DND-41 (cell line): ENCODE measurements around the gene GAS2.

Experiments used
- ATAC-seq: fragments of 200-7000 bp; cut with Tn5 transposase; 3 replicates; pipeline ENCODE4 v1.9.1; 2021; ENCODE audit warnings: low read depth; ENCODE audit not compliant: insufficient read depth
- DNase-seq: peaks from one replicate; pipeline ENCODE4 v3.0.0-alpha.2; 2020
- H2AFZ ChIP-seq: 2 replicates; pipeline ENCODE4 v1.6.0; 2012; ENCODE audit warnings: low read depth, low read length
- H3K27ac ChIP-seq: 2 replicates; pipeline ENCODE4 v1.5.1; 2012; ENCODE audit warnings: low read length, inconsistent platforms
- H3K27me3 ChIP-seq: fragments of 200-600 bp; sonication (generic); 2 replicates; pipeline ENCODE4 v1.6.0; 2012; ENCODE audit warnings: low read length, mild to moderate bottlenecking, inconsistent platforms; ENCODE audit not compliant: insufficient read depth, poor library complexity
- H3K36me3 ChIP-seq: 2 replicates; pipeline ENCODE4 v1.5.1; 2012; ENCODE audit warnings: low read length, inconsistent platforms; ENCODE audit not compliant: insufficient read depth
- H3K4me1 ChIP-seq: 2 replicates; pipeline ENCODE4 v1.5.1; 2012; ENCODE audit warnings: mild to moderate bottlenecking, low read length; ENCODE audit not compliant: insufficient read depth
- H3K4me2 ChIP-seq: 2 replicates; pipeline ENCODE4 v1.6.0; 2012; ENCODE audit warnings: mild to moderate bottlenecking, moderate library complexity, low read length, inconsistent platforms; ENCODE audit not compliant: insufficient read depth
- H3K4me3 ChIP-seq, 2 experiments: fragments of 200-600 bp in 1 of 2; shearing (Covaris generic) in 1 of 2; 2 replicates each; pipeline ENCODE4 v1.5.1; 2012 to 2016; ENCODE audit warnings: inconsistent platforms in 2 of 2, low read length in 2 of 2, mild to moderate bottlenecking in 2 of 2, low read depth in 1 of 2, moderate library complexity in 1 of 2
- H3K79me2 ChIP-seq: 2 replicates; pipeline ENCODE4 v1.6.0; 2012; ENCODE audit warnings: low read length, inconsistent platforms; ENCODE audit not compliant: insufficient read depth
- H3K9ac ChIP-seq: 2 replicates; pipeline ENCODE4 v1.6.0; 2012; ENCODE audit warnings: low read depth, mild to moderate bottlenecking, inconsistent platforms, low read length, moderate library complexity
- H3K9me3 ChIP-seq: 2 replicates; pipeline ENCODE4 v1.5.1; 2012; ENCODE audit warnings: low read length, moderate library complexity, mild to moderate bottlenecking, inconsistent platforms; ENCODE audit not compliant: insufficient read depth, severe bottlenecking
- H4K20me1 ChIP-seq: 2 replicates; pipeline ENCODE4 v1.6.0; 2012; ENCODE audit warnings: low read length; ENCODE audit not compliant: insufficient read depth
- CTCF ChIP-seq: IDR thresholded peaks from 2 replicates; pipeline ENCODE4 v1.5.1; 2012; ENCODE audit warnings: borderline replicate concordance, low read length, moderate library complexity, mild to moderate bottlenecking; ENCODE audit not compliant: poor library complexity, severe bottlenecking; ENCODE audit errors: extremely low read depth
- EZH2 ChIP-seq: IDR thresholded peaks from 3 replicates; pipeline ENCODE4 v1.6.1; 2012; ENCODE audit warnings: borderline replicate concordance, low read depth, mild to moderate bottlenecking, moderate library complexity, low read length, inconsistent platforms; ENCODE audit not compliant: severe bottlenecking

The GAS2 gene

GRCh38 chr11:22725079-22725478 is 58.7 kb downstream of the GAS2 start:
- no peak for ATAC-seq
- DNase-seq: no peak

DNA sequence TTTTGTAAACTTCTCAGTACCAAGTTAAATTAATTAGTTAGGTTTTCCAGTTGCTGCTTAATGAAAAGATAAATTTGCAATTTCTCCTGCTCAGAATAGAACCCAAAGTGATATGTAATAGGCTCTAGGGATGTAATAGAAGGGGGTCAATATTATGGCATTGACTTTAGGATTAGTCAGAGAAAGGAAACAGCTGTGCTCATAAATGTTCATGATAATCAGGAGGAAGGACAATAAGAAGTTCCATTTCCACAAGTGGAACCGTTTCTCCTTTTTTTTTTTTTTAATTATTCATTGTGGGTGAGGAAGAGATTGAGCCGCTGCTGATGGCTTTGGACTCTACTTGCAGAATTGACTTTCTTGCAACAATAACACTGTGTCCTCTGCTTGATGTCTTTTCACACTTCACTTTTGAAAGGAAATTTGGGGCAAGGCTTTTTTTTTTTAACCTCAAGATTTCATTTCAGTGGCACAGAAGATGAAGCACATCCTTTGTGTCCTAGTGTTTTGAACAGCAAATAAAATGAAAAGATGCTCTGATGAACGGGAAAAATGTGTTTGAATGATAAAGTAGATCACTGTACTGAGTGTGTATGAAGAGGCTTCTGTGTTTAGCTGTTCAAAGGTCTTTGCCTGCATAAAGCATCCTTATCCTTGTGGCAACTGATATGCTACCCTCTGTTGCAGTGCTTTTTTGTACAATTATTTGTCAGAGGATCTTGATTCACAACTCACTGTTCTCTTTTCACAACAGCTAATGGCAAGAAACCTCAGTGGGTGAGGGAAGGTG is 62.4 kb downstream of the GAS2 start:
- H3K79me2 ChIP-seq: no peaks in the 10 kb centered on the region
- no peak overlapping the region for H2AFZ ChIP-seq
- H4K20me1 ChIP-seq: no peaks in the 10 kb centered on the region
- ATAC-seq (no peak), DNase-seq (no peak)
- no peaks in the 10 kb centered on the region for H3K36me3 ChIP-seq
- TF ChIP-seq EZH2 (no peak), CTCF (no peak)
- H3K4me2 ChIP-seq: no peak overlapping the region
- no peak overlapping the region for H3K27ac ChIP-seq
- no peaks in the 10 kb centered on the region for H3K9me3 ChIP-seq
- H3K9ac ChIP-seq: no peak overlapping the region
- no peaks in the 10 kb centered on the region for H3K27me3 ChIP-seq
- H3K4me3 ChIP-seq: no peak overlapping the region
- H3K4me1 ChIP-seq: peaks cover 11% of the 10 kb centered on the region

More at GRCh38 chr11:22725079-22725478, 58.7 kb downstream of the GAS2 start:
- H4K20me1 ChIP-seq: no peaks in the 10 kb centered on the region
- no peak overlapping the region for H3K9ac ChIP-seq
- no peaks in the 10 kb centered on the region for H3K36me3 ChIP-seq
- no peak overlapping the region for H3K4me2 ChIP-seq
- no peaks in the 10 kb centered on the region for H3K79me2 ChIP-seq
- no peak overlapping the region for H3K4me3 ChIP-seq
- no peaks in the 10 kb centered on the region for H3K9me3 ChIP-seq
- H3K4me1 ChIP-seq: peaks cover 11% of the 10 kb centered on the region
- TF ChIP-seq EZH2 (no peak), CTCF (no peak)
- H3K27ac ChIP-seq: no peak overlapping the region
- no peak overlapping the region for H2AFZ ChIP-seq
- H3K27me3 ChIP-seq: no peaks in the 10 kb centered on the region

DNA sequence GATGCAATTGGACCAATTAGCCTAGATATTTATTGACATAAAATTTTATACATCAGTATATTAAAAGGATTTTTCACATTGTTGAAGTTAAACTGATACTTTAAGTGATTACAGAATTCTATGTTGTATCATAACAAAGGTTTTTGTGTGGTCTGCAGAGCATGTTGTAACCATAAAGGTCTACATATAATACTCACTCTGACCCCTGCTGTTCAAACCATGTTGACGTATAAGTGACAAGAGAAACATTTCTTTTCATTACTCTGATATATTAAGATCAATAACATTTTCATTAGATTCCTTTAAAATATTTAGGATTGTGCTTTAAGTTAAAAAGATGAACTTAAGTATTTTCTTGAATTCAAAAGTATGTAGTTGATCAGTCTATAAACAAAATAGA is 63.9 kb downstream of the GAS2 start:
- Histone ChIP-seq H3K9ac (no peak overlapping the region), H3K4me1 (peaks cover 8% of the 10 kb centered on the region; the same call in 1 of the 2 replicates), H3K27ac (no peak overlapping the region), H4K20me1 (no peaks in the 10 kb centered on the region), H3K27me3 (no peaks in the 10 kb centered on the region), H3K9me3 (no peaks in the 10 kb centered on the region), H3K36me3 (no peaks in the 10 kb centered on the region), H2AFZ (no peak overlapping the region), H3K79me2 (no peaks in the 10 kb centered on the region), H3K4me2 (no peak overlapping the region), H3K4me3 (no peak overlapping the region)
- peak; percentile 42 for TF ChIP-seq CTCF
- TF ChIP-seq EZH2: no peak
- ATAC-seq (peak; percentile 44; the same call in 1 of the 3 replicates), DNase-seq (no peak)
